ENCODE measurements around the gene TEKT3.

Gene TEKT3

DNA sequence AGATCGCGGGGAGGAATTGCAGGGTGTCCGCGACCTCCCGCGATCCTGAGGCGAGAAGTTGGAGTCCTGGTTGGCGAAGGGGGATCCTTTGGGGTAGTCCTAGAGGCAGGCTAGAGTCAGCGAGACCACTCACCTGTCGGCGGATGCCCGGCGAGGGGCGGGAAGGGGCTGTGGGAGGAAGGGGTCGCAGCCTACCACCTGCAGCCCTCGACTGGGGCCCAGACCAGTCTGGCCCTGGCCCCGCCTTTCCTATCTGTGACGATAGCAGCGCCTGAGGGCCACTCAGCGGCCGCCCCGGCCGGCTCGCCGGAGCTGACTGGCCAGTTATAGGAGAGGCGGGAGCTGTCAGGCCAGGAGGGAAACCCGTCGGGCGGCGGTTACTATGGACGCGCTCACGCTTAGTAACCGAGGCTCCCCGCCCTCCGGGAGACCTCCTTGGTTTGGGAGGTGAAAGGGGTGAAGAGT, at the start of gene TEKT3:
TEKT3 (minus strand) TSS at position 213 of the 465 bp plus-strand sequence. CDS start 10,012 bp downstream, outside the sequence.
- no peak for DNase-seq (ENCODE audit: extremely low read depth in 1 of 2, low read depth in 1 of 2)

DNA sequence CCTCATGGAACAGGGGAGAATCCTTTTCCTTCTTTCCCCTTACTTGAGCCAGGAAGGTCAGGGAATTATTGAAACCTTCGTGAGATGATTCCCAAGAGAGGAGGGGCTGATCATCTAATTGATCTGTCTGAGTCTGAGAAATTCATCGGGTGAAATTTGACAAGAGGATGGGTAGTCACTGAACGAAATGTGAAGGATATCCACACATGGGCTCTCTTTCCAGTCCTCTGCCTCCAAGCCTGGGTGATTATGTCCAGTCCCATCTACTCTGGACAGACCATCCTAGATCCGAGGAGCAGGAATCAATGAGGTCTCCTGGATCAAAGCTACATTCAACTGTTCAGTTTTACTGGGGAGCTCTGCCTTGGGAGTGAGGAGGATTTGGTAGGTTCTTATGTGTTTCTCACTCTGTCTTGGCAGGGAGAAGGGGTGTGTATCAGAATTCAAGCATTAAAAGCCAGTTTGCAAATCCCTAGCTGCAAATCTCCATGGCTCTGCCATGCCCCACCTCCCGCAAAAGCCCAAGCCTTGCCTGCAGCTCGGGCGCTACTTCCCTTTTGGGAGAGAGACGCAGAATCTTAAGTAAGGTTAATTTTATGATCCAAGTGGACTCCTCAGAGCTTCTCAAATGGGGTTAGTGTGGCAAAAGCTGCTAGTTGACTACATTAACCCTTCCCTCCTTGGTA, 47.1 kb upstream of the TEKT3 start:
- no peak for DNase-seq (ENCODE audit: extremely low read depth in 1 of 2, low read depth in 1 of 2)

- no peak for DNase-seq (ENCODE audit: extremely low read depth in 1 of 2, low read depth in 1 of 2)
Observed at GRCh38 chr17:15386083-15386482, 44.7 kb upstream of the TEKT3 start.

- DNase-seq (ENCODE audit: extremely low read depth in 1 of 2, low read depth in 1 of 2), result no peak
Observed at GRCh38 chr17:15385305-15385704, 43.9 kb upstream of the TEKT3 start.

GRCh38 chr17:15384142-15384787, 42.9 kb upstream of the TEKT3 start:
- no peak for DNase-seq (ENCODE audit: extremely low read depth in 1 of 2, low read depth in 1 of 2)

GRCh38 chr17:15382914-15383313, 41.5 kb upstream of the TEKT3 start:
- DNase-seq (ENCODE audit: extremely low read depth in 1 of 2, low read depth in 1 of 2), result no peak

- DNase-seq (ENCODE audit: extremely low read depth in 1 of 2, low read depth in 1 of 2), result no peak
Observed at GRCh38 chr17:15381707-15382106, 40.3 kb upstream of the TEKT3 start.

DNA sequence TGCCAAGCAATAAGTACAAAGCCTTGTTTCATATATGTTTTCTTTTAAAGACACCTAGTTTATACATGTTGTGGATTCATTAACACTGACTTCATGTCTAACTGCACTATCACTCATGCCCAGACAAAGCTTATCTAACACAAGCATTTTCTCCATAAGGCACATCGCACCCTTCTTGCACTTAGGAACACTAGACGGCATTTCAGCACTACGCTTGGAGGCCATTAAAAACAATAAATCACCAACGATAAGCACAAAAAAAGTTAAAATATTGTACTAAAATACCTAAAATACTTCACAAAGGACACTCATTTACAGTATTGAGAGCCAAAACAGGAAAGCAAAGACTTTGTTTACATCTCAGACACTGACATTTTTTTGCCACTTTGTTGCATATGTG, 39.0 kb upstream of the TEKT3 start:
- DNase-seq (ENCODE audit: extremely low read depth in 1 of 2, low read depth in 1 of 2), result no peak

DNA sequence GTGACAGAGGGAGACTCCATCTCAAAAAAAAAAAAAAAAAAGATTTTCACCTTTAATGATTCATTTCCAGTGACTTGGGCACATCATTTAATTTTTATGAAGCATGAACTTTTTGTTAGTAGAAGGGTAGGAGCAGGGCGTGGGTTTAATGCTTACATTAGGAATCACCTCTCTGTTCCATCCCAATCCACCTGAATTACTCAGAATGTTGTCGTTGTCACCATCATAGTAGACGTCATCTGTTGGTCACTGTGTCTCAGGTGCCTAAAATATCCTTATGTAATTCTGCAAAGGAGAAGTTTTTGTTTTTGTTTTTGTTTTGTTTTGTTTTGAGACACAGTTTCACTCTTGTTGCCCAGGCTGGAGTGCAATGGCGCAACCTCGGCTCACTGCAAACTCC, 38.3 kb upstream of the TEKT3 start:
- DNase-seq (ENCODE audit: extremely low read depth in 1 of 2, low read depth in 1 of 2), result no peak

GRCh38 chr17:15378243-15378642, 36.8 kb upstream of the TEKT3 start:
- no peak for DNase-seq (ENCODE audit: extremely low read depth in 1 of 2, low read depth in 1 of 2)

GRCh38 chr17:15377616-15378015, 36.2 kb upstream of the TEKT3 start:
- DNase-seq (ENCODE audit: extremely low read depth in 1 of 2, low read depth in 1 of 2), result no peak

DNA sequence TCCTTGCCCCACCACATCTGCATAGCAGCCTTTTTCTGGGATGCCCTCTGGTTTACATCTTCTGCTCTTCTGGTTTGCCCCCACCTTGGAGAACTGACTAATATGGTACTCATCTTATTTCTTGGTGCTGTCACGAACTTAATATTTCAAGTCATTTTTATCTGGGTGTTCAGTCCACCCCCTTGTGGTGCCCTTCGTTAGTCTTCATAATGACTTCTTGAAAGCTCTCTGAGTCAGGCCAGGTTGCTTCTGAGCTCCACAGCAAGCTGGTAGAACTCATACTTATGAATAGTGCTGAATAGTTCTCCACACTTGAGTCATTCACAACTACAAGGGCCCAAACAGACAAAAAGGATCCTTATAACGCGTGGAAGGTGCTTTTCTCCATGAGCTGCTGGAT, 35.8 kb upstream of the TEKT3 start:
- no peak for DNase-seq (ENCODE audit: extremely low read depth in 1 of 2, low read depth in 1 of 2)

DNA sequence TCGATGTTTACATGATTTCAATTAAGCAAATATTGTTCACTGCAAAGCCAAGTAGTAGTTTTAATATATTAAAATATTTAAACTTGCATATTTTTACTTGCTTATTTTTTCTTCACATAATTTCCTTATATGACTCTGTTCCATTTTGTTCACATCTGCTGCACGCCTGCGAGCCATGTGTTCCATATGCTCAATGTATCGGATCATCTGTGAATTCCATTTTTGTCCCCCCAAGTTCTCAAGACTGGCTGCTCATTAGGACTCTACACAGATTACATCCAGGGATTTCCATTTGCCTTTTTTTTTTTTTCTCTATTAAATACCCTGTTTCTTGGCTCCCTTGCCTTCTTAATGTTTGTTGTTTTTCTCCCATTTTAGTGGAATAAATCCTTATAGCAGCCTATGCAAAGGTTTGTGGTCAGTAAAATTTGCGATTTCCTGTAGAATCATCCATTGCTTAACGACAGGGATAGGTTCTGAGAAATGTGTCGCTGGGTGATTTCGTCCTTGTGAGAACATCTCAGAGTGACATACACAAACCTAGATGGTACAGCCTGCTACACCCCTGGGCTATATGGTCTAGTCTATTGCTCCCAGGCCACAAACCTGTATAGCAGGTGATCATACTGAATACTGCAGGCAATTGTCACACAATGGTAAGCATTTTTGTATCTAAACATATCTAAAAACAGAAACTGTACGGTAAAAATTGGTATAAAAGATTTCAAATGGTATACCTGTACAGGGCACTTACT, 30.2 kb upstream of the TEKT3 start:
- DNase-seq (ENCODE audit: extremely low read depth in 1 of 2, low read depth in 1 of 2), result no peak

- no peak for DNase-seq (ENCODE audit: extremely low read depth in 1 of 2, low read depth in 1 of 2)
Observed at GRCh38 chr17:15368600-15368999, 27.2 kb upstream of the TEKT3 start.

DNA sequence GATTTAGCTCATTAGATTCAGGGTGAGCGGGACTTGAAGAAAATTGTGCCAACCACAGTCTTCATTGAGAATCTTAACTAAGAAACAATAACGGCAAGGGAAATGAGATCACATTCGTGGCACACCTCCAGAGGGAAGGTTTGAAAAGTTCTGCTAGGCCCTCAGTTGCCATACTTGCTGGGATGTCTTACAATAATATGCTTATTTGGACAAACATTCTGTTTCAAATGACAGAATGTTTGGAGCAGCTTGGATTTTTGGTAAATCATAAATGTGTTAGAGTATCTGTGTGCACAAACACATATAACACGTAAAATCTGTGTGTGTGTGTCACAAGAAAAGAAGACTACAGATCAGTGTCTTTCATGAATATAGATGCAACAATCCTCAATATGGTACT, 24.6 kb upstream of the TEKT3 start:
- DNase-seq (ENCODE audit: extremely low read depth in 1 of 2, low read depth in 1 of 2), result no peak

GRCh38 chr17:15364615-15365014, 23.2 kb upstream of the TEKT3 start:
- DNase-seq (ENCODE audit: extremely low read depth in 1 of 2, low read depth in 1 of 2), result no peak

- no peak for DNase-seq (ENCODE audit: extremely low read depth in 1 of 2, low read depth in 1 of 2)
Observed at GRCh38 chr17:15363702-15364101, 22.3 kb upstream of the TEKT3 start.

GRCh38 chr17:15361592-15361991, 20.2 kb upstream of the TEKT3 start:
- DNase-seq (ENCODE audit: extremely low read depth in 1 of 2, low read depth in 1 of 2), result no peak

DNA sequence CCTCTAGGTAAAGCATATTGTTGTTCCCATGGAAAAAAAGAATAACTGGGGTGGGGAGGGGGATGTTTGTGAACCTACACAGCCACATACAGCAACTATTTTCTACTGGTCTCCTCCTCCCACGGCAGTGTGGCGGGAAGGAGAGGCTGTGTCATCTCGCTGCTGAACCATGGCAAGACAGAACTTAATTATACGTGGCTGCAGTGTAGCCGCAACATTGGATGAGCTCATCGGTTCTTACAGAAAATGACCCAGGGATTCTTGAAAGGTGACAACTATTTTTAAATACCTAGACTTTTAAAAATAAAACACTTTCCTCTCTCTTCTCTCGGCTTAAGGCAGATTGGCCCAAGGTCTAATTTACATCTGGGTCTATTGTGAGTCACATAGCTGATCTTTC, 19.8 kb upstream of the TEKT3 start:
- no peak for DNase-seq (ENCODE audit: extremely low read depth in 1 of 2, low read depth in 1 of 2)

DNA sequence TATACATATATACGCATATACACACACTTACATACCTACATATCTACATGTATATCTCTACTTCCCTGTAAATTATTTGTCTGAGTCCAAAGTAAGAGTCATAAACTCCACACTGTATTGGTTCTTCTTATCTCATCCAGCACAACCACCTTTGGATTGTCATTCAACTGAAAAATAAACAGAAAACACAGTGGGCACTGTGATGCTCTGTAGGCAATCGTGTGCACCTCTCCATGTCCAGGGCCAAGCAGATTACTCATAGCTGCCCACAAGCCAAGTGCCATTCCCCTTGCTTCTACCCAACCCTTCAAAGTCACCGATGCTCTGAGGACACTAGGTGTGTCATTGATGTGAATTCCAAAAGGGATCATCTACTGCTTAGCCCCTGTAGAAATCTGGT, 12.9 kb upstream of the TEKT3 start:
- no peak for DNase-seq (ENCODE audit: extremely low read depth in 1 of 2, low read depth in 1 of 2)

- no peak for DNase-seq (ENCODE audit: extremely low read depth in 1 of 2, low read depth in 1 of 2)
Observed at GRCh38 chr17:15351925-15352324, 10.5 kb upstream of the TEKT3 start.

DNA sequence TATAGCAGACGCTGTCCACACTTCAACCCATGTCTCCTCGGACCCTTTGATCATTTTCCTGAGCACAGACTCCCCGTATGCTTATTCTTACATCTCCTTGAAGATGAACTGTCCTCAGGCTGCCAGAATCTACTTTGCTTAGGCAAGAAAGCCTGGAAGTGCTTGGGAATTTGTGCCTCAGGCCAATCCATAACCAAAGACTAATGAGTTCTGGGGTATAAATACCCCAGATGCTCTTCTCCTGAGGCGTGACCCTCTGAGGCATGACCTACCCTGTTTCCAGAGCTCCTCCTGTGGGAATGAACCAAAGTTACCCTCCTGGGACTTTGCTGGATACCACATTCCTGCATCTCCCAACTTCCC, 10.1 kb upstream of the TEKT3 start:
- no peak for DNase-seq (ENCODE audit: extremely low read depth in 1 of 2, low read depth in 1 of 2)
